Cardiac fibroblast (primary cell): ENCODE data around the gene AP1M1.

Experiments used
- DNase-seq, 2 donors: peaks; one replicate each; pipeline versions ENCODE4 v3.0.0 to v3.0.0-alpha.2; 2010; ENCODE audit warnings: low read depth in 2 of 2
- H3K4me3 ChIP-seq, 2 donors: replicated peaks in 1 of 2; 1 replicate in 1 of 2; 2 replicates in 1 of 2; pipeline ENCODE4 v1.5.1; 2011; ENCODE audit warnings: low read depth in 2 of 2, low read length in 2 of 2, mild to moderate bottlenecking in 2 of 2, moderate library complexity in 1 of 2
- CTCF ChIP-seq: IDR thresholded peaks from one replicate; pipeline ENCODE4 v1.5.1; 2011; ENCODE audit warnings: low read depth, mild to moderate bottlenecking, low read length, inconsistent platforms

Gene AP1M1

GRCh38 chr19:16184665-16185122 lies 13.0 kb upstream of the AP1M1 start:
- H3K4me3 ChIP-seq: peak overlapping the region; percentile 97 to 98
- DNase-seq: no peak
- TF ChIP-seq CTCF: no peak

DNA sequence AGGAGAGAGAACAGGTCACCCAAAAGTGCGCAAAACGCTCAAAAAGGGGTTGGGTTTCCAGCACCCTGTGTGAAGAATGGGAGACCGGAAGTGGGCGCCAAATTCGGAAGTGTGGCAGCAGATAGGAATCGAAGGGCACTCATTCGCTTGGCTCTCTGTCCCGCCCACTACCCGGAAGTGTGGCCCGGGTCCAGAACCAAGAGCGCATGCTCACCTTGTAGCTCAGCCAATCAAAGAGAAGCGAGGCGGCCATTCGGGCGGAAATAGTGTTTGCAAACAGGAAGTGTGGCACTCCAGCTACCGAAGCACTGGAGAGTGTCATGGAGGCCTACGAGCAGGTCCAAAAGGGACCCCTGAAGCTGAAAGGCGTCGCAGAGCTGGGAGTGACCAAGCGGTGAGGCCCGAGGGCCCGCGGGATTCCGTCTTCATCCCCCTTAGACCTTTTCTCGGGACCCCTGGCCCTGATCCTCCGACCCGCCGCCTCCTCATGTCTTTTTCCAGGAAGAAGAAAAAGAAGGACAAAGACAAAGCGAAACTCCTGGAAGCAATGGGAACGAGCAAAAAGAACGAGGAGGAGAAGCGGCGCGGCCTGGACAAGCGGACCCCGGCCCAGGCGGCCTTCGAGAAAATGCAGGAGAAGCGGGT lies 12.5 kb upstream of the AP1M1 start, which contains the start of gene FAM32A:
TSS of gene FAM32A (plus strand) at position 288 of the 645 bp plus-strand sequence. CDS start at position 321, 33 bp downstream.
- peak; percentile 99 for DNase-seq
- peak within 1 kb of the TSS; percentile 97 to 98 for H3K4me3 ChIP-seq
- TF ChIP-seq CTCF: no peak

- peak; percentile 40 to 51 for DNase-seq
- peak; percentile 43 for TF ChIP-seq CTCF
- H3K4me3 ChIP-seq: peak overlapping the region; percentile 97 to 98
These were observed 12.0 kb upstream of the AP1M1 start for GRCh38 chr19:16185768-16186123.

DNA sequence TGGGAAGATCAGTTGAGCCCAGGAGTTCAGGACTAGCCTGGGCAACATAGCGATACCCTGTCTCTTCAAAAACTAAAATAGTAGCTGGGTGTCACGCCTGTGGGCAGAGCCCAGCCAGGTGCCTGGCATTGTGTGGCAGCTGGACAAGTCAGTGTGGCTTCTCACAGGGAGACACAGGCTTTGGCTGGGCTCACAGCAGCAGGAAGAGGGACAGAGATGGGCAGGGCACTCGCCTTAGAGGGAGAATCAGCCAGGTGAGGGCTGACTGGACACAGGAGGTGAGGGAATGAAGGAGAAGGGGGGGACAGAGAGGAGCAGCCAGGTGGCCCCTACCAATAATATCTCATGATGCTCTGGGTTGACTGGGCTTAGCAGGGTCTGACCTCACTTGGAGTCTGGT lies 9.2 kb upstream of the AP1M1 start:
- no peak for DNase-seq
- no peak overlapping the region for H3K4me3 ChIP-seq
- no peak for TF ChIP-seq CTCF

GRCh38 chr19:16190198-16190597 lies 7.5 kb upstream of the AP1M1 start:
- H3K4me3 ChIP-seq: no peak overlapping the region
- no peak for TF ChIP-seq CTCF
- DNase-seq: no peak

DNA sequence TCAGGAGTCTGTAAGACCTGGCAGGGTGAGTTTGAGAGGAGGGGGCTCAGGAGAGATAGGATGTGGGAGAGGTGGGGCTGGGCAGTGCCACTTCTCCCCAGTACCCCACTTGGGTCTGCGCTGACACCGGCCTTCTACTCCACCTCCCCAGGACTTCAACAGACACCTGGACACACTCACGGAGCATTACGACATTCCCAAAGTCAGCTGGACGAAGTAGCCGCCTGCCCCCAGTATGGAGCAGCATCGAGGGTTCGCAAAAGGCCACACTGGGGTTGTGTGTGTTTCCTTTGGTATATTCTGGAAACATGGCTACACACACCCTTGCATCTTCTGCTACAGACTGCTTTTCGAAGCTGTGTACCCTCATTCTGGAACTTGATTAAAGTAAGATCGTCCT lies 7.0 kb upstream of the AP1M1 start:
- no peak overlapping the region for H3K4me3 ChIP-seq
- no peak for DNase-seq
- TF ChIP-seq CTCF: no peak

- no peak for TF ChIP-seq CTCF
- H3K4me3 ChIP-seq: no peak overlapping the region
- no peak for DNase-seq
These were observed 6.3 kb upstream of the AP1M1 start for GRCh38 chr19:16191216-16191908.
